SK-N-SH treated with all-trans-retinoic acid at 6 μM for 48 hours (cell line): ENCODE data around the gene HIVEP2.

ENCODE experiments used
- ARNTL ChIP-seq: fragments of 450-650 bp; formaldehyde crosslinking; IDR thresholded peaks from 2 replicates; pipeline ENCODE4 v1.5.0; 2020; ENCODE audit warnings: low read depth, mild to moderate bottlenecking, moderate library complexity, borderline replicate concordance
- BACH2 ChIP-seq: fragments of 250-450 bp; sonication (Bioruptor Pico); IDR thresholded peaks from 2 replicates; pipeline ENCODE4 v1.9.0; 2021; ENCODE audit warnings: mild to moderate bottlenecking, borderline replicate concordance
- ZFP3 ChIP-seq: fragments of 250-450 bp; sonication (Bioruptor Pico); IDR thresholded peaks from 2 replicates; pipeline ENCODE4 v1.5.0; 2020; ENCODE audit warnings: mild to moderate bottlenecking, moderate library complexity
- ZFP30 ChIP-seq: fragments of 450-650 bp; formaldehyde crosslinking; IDR thresholded peaks from 2 replicates; pipeline ENCODE4 v1.5.0; 2022; ENCODE audit warnings: mild to moderate bottlenecking, moderate library complexity
- ZNF70 ChIP-seq: fragments of 450-650 bp; formaldehyde crosslinking; IDR thresholded peaks from 2 replicates; pipeline ENCODE4 v1.5.0; 2020; ENCODE audit warnings: mild to moderate bottlenecking, moderate library complexity
- TF ChIP-seq, protein P1 (sequence below): fragments of 250-450 bp; sonication (Bioruptor Pico); IDR thresholded peaks from 2 replicates; pipeline ENCODE4 v1.8.0; 2021; ENCODE audit warnings: low read depth, mild to moderate bottlenecking, moderate library complexity, borderline replicate concordance
- TF ChIP-seq, protein P2 (sequence below): fragments of 250-450 bp; sonication (Bioruptor Pico); IDR thresholded peaks from 2 replicates; pipeline ENCODE4 v1.5.1; 2020; ENCODE audit warnings: low read depth, mild to moderate bottlenecking, moderate library complexity

DNA sequence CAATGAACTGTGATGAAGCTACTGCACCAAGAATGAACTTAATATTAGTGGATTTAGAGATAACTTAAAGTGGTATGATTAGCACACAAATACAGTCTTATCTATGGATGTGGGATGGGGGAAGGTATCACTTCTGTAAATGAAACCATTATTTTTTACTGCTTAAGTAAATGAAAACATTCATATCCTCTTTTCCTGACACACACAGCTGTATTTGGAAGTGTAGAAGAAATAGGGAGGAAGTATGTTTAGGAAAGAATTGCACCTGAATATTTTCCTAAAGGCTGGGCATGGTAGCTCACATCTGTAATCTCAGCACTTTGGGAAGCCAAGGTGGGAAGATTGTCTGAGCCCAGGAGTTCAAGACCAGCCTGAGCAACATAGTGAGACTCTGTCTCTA lies 96.8 kb downstream of the HIVEP2 start:
- TF ChIP-seq BACH2 (CRISPR knock-in tag) = no peak
- TF ChIP-seq ARNTL (CRISPR knock-in tag) = no peak
- TF ChIP-seq, protein P1, sequence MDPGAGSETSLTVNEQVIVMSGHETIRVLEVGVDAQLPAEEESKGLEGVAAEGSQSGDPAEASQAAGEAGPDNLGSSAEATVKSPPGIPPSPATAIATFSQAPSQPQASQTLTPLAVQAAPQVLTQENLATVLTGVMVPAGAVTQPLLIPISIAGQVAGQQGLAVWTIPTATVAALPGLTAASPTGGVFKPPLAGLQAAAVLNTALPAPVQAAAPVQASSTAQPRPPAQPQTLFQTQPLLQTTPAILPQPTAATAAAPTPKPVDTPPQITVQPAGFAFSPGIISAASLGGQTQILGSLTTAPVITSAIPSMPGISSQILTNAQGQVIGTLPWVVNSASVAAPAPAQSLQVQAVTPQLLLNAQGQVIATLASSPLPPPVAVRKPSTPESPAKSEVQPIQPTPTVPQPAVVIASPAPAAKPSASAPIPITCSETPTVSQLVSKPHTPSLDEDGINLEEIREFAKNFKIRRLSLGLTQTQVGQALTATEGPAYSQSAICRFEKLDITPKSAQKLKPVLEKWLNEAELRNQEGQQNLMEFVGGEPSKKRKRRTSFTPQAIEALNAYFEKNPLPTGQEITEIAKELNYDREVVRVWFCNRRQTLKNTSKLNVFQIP (CRISPR knock-in tag) = no peak
- TF ChIP-seq, protein P2, sequence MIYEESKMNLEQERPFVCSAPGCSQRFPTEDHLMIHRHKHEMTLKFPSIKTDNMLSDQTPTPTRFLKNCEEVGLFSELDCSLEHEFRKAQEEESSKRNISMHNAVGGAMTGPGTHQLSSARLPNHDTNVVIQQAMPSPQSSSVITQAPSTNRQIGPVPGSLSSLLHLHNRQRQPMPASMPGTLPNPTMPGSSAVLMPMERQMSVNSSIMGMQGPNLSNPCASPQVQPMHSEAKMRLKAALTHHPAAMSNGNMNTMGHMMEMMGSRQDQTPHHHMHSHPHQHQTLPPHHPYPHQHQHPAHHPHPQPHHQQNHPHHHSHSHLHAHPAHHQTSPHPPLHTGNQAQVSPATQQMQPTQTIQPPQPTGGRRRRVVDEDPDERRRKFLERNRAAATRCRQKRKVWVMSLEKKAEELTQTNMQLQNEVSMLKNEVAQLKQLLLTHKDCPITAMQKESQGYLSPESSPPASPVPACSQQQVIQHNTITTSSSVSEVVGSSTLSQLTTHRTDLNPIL (CRISPR knock-in tag) = no peak
- TF ChIP-seq ZFP30 (CRISPR knock-in tag) = no peak
- TF ChIP-seq ZNF70 (CRISPR knock-in tag) = no peak
- TF ChIP-seq ZFP3 (CRISPR knock-in tag) = no peak
